Stimulated activated naive CD4-positive, alpha-beta T cell (primary cell): Measurements from ENCODE around the gene ZBTB20.

Experiments used
- DNase-seq, 6 experiments: peaks; one replicate each; lab custom pipeline; 2025; lab: John Stamatoyannopoulos, UW

The ZBTB20 gene

GRCh38 chr3:114478801-114479200 lies 668.3 kb downstream of the ZBTB20 start:
- no peak for DNase-seq

DNA sequence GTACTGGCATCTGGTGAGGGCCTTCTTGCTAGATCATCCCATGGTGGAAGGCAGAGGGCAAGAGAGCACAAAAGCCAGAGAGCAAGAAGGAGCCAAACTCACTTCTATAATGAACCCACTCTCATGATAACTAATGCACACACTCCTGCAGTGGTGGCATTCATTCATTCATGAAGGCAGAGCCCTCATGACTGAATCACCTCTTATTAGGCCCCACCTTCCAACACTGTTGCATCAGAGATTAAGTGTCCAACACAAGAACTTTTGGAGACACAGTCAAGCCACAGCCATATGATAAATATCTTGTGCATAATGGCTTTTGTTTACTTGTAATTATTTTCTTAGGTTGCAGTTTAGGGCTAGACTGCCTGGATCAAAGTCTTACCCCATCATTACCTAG lies 670.6 kb downstream of the ZBTB20 start:
- no peak for DNase-seq

DNA sequence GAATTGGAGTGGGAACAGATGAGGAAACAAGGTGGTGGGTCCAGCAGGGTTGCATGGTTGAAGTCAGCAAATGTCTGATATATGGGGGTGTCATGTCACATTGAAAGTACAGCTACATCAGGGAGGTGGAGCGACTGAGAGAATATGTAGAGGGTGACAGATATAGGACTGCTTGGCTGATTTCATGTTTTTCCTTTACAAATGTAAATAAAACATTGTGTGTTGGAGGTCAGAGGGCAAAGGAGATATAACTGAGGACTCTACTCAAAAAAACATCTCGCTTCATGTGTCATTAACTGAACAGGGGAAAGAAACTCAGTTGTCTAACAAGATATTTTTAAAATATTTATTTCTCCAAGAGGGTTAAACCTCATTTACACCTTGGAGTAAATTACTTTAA lies 675.6 kb downstream of the ZBTB20 start:
- no peak for DNase-seq

DNA sequence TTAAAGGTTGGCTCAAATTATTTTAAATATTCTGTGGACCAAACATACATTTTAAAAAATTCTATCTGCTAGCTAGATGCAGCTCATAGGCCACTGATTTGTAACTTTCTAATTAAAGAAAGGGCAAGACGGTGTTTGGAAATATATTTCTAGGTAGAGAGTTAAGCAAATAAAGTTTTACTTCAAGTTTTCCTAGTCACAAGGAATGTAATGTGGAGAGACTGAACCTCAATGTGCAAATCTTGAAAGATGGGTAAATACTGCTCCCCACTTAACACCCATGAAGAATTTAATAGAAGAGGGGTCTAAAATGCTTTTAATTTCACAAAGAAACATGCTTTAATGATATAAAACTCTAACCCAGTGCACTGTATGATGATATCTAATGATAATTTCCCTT lies 678.0 kb downstream of the ZBTB20 start:
- DNase-seq, result no peak

DNA sequence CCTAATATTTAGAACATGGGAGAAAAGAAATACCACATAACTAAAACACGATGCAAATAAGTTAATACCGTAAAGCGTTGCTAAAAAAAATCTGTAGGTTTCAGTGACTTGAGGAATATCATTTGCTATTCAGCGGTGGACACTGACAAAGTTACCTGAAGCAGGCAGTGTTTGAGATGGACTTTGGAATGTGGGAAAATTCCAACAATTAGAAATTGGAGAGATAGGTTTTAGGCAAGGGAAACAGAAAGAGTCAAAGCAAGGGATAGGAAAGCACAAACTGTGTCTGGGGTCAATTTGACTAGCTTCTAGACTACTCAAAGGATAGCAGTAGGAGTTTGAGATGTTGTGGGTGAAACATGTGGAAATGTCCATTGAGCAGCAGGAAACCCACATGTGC lies 680.3 kb downstream of the ZBTB20 start:
- no peak for DNase-seq

GRCh38 chr3:114466251-114466650 lies 680.8 kb downstream of the ZBTB20 start:
- DNase-seq, result no peak

DNA sequence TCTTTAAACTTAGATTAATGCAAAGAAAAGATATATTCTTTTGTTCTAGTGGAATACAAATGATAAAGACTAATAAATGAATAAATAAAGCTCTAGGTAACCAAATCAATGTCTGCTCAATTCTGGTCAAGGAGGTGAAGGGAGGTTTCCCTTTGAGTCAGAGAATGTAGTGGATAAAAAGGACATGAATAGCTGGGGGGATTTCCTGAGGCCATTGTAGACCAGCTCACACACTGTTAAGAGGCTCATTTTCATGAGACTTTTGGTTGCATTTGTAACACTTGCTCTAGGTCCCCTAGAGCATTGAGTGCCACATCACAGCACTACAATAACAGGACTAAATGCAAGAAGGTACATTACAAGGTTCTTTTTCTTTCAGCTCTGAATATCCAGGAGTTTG lies 682.5 kb downstream of the ZBTB20 start:
- DNase-seq, result no peak

GRCh38 chr3:114462750-114463149 lies 684.3 kb downstream of the ZBTB20 start:
- DNase-seq, result no peak

DNA sequence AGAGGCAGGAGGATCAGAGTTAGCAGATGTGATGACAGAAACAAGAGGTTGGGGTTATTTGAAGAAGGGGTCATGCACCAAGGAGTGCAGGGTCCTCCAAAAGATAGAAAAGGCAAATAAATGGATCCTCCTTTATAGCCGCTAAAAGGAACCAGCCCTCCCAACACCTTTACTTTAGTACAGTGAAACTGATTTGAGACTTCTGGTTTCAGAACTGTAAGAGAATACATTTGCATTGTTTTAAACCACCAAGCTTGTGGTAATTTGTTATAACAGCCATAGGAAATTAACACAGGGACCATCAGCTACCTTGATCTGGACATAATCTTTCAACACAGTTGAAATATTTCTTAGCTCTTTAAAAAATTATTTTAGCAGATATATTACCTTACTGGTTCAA lies 686.6 kb downstream of the ZBTB20 start:
- DNase-seq, result no peak

DNA sequence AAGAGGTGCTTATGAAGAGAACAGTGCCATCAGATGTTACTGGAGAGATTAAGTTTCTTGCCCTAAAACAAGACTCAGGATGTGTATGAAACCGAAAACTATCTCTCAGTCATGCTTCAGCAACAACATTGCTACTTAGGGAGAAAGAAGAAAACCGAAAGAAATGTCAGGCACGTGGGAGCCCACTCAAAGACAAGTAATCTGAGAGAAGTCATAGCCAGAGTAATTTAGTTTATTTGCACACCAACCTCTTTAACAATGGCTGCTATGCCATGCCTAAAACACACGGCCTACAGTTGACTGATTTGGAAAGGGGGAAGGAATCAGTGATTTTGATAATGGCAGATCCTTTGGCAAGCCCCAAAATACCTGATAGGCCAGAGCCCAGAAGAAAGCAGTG lies 690.3 kb downstream of the ZBTB20 start:
- DNase-seq, result no peak

GRCh38 chr3:114455432-114455831 lies 691.7 kb downstream of the ZBTB20 start:
- DNase-seq, result no peak

GRCh38 chr3:114454551-114455251 lies 692.4 kb downstream of the ZBTB20 start:
- DNase-seq, result peak in 2 of 6 experiments; percentile 10 to 11

- DNase-seq, result no peak
These were observed 693.7 kb downstream of the ZBTB20 start for GRCh38 chr3:114453361-114453780.

- DNase-seq, result no peak
These were observed 694.2 kb downstream of the ZBTB20 start for GRCh38 chr3:114452937-114453336.

DNA sequence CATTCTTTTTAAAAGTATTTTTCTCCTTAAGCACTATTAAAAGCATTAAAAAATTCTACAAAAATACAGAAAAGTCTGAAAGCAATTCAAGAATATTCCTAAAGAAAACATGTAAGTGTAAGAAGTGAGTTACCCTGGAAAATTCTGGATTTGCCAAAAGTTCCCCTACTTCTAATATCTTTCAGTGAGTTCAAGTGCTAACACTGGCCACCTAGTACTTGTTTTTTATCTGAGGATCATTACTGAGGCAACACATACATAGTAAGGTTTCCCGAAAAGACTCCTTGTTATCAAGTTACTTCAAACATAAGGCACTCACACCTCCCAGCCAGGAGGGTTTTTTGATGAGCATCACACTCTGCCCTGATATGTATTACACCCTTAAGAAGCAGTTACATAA lies 694.8 kb downstream of the ZBTB20 start:
- DNase-seq, result no peak

DNA sequence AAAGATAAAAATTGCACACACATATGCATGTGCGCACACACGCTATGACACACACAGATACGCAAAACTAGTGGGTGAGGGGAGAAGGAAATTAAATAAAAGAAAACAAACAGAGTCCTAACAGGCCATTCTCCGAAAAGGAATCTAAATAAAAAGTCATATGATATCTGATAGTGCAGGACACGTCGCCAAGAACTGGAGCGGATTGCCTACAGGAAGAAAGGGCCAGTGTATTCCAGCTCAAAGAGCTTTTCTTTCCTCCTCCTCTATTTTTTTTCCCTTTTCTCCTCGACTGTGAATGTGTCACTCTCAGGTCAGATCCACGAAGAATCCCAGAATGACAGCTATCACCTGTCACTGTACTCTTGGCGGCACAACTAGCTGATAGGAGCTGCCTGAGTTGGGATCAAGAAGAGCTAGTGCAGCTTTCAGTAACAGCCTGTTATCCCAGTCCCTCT lies 695.5 kb downstream of the ZBTB20 start:
- no peak for DNase-seq

- no peak for DNase-seq
These were observed 696.0 kb downstream of the ZBTB20 start for GRCh38 chr3:114451051-114451451.

- DNase-seq, result no peak
These were observed 697.0 kb downstream of the ZBTB20 start for GRCh38 chr3:114450008-114450596.

GRCh38 chr3:114449271-114450007 lies 697.6 kb downstream of the ZBTB20 start:
- no peak for DNase-seq

DNA sequence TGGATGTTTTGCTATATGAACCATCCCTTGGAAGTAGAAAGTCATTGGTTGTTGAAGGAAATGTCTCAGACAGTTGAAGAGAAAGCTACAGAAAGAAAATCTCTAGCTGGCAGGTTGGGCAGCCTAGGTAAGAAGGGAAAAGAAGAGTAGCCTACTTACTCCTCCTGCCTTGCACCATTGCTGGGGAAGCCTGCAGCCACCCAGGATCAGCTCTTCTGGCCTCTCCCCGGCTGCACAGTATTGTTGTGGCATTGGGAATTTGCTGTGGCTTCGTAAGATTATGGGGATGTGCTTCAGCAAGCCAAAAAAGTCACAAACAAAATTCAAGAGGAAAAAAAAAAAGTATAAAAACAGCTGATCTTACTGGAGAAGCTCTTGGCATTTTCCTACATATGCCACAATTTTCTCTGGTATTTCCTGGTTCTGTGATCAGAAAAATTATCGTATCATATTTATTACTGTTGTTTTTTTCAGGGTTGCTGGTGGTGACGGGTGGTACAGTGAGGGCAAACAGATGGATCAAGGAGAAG lies 699.1 kb downstream of the ZBTB20 start:
- no peak for DNase-seq

DNA sequence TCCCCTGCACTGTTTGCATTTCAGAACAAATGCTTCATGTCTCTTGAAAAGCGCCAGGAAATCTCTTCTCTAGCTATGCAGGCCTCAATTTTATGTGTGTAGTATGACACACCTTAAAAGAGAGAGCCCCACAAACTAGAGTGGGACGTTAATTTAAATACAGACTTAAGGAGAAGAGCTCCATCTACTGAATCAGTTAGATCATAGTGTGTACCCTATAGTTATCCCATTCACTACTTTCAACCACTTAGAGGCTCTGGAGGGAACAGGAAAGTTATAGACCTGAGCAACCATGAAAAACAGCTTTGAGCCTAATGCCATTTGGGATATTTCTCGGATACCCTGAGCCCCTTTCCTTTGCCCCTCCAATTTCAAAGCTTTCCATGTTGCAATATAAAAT lies 699.5 kb downstream of the ZBTB20 start:
- DNase-seq, result no peak

DNA sequence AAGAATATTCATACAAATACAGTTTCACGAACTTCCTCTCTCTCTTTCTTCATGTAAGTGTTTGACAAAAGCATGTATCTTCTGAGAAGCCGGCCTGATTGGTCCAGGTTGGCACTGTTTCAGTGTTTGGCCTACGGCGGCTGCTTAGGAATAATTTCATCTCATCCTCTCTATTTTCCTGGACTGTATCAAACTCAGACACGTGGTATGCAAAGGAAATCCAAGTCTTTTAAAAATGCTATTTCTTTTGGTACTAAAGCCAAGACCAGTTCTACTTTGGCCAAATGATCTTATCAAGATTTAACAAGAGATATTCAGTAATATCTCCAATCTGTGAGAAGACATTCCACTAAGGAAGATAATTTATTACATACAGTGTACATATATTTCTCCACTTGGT lies 700.5 kb downstream of the ZBTB20 start:
- DNase-seq, result no peak

DNA sequence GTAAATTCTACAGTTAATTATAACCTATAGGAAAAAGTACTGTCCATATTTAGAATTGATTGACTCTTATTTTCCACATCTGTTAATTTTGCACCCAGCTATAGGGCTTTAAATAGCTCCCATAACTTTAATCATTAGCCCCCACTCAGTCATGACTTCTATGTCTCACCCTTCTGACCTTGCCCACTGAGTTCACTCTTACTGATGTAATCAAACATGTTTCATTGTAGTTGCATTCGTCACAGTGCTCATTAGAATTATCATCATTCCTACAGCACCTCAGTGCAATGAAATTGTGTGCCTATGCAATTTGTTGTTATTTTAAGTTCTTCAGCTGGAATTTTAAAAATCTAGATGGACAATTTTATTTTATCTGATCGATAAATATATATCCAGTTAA lies 701.9 kb downstream of the ZBTB20 start:
- no peak for DNase-seq
